ENCODE results near the gene PRDM16. TPM values are rescaled to one million over a fixed set of nuclear protein-coding genes. Genes with fewer than 3 reads are reported as not detected.

Gene PRDM16
- total RNA-seq, 4 donors from 2014 or later: 0.26 to 7.7 (median 0.35) TPM; not detected in 1

DNA sequence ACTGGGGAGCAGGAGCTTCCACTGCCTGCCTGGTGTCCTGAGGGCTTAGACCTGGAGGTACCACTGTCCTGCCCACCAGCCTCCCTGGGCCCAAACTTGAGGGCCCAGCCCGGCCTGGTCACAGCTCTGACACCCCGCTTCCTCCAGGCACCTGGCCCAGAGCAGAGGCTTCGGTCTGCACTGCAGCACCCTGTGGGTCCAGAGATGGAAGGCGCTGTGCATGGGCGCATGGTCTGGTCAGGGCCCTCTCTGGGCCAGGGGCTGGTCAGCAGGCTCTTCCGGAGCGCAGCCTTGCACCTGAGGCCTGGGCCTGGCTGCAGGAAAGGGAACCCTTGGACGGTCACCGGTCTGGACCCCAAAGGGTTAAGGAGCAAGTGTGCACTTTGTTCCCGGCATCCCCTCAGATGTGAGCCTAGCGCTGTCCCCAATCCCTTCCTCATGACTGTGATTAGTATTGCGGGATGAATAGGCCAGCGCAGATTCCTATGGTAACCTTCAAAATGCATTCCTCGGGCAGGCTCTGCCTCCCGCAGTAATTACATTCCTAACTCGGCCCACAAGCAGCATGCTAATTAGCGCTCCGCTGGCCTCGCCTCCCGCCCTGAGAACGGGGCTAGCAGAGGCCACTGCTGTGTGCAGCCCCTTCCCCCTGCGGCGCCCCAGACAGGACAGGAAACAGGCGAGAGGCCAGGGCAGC lies 36.3 kb downstream of the PRDM16 start:
- TF ChIP-seq CTCF (IDR thresholded peaks at IDR 0.05) (no peak), POLR2A (IDR thresholded peaks at IDR 0.05) (no peak)
- intact Hi-C loops (cut with DNase I; ENCODE audit: low total_unique reads): no loop called here
- H3K4me1 ChIP-seq: no peaks in the 10 kb centered on the region
- no peaks in the 10 kb centered on the region for H3K36me3 ChIP-seq
- no peak for DNase-seq
- no peak overlapping the region for H3K27ac ChIP-seq
- H3K4me3 ChIP-seq: no peak overlapping the region
- no peaks in the 10 kb centered on the region for H3K27me3 ChIP-seq
- no peaks in the 10 kb centered on the region for H3K9me3 ChIP-seq

- no peak for DNase-seq
- Histone ChIP-seq H3K9me3 (no peaks in the 10 kb centered on the region), H3K27ac (no peak overlapping the region), H3K4me3 (no peak overlapping the region), H3K27me3 (no peaks in the 10 kb centered on the region), H3K4me1 (no peaks in the 10 kb centered on the region), H3K36me3 (no peaks in the 10 kb centered on the region)
- TF ChIP-seq POLR2A (IDR thresholded peaks at IDR 0.05) (no peak), CTCF (IDR thresholded peaks at IDR 0.05) (no peak)
- intact Hi-C loops (cut with DNase I; ENCODE audit: low total_unique reads): no loop called here
Measured at GRCh38 chr1:3106216-3106615, 37.2 kb downstream of the PRDM16 start.

GRCh38 chr1:3107201-3107600 lies 38.2 kb downstream of the PRDM16 start:
- TF ChIP-seq POLR2A (IDR thresholded peaks at IDR 0.05) (no peak), CTCF (IDR thresholded peaks at IDR 0.05) (no peak)
- intact Hi-C loops (cut with DNase I; ENCODE audit: low total_unique reads): no loop called here
- Histone ChIP-seq H3K27me3 (no peaks in the 10 kb centered on the region), H3K4me3 (no peak overlapping the region), H3K27ac (no peak overlapping the region), H3K36me3 (no peaks in the 10 kb centered on the region), H3K9me3 (no peaks in the 10 kb centered on the region), H3K4me1 (no peaks in the 10 kb centered on the region)
- no peak for DNase-seq

DNA sequence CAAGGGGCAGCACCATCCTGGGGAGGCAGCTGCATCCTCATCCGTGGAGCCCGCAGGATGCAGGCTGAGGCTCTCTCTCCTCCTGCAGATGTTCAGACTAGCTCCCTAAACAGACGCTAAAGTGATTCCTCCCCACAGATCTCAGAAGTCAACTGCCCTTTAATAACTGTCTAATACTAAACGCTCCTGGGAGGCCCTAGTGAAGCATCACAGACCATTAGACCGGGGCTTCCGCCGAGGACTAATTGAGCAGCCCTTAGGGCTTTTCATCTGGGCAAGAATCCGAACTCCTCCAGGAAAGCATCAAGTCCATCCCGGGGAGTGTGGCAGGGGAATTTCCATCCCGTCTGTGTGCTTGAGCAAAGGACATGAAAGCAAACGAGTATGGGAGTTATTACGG lies 40.4 kb downstream of the PRDM16 start:
- H3K36me3 ChIP-seq: no peaks in the 10 kb centered on the region
- H3K4me1 ChIP-seq: no peaks in the 10 kb centered on the region
- no peaks in the 10 kb centered on the region for H3K27me3 ChIP-seq
- no peak for TF ChIP-seq CTCF (IDR thresholded peaks at IDR 0.05)
- no peak for TF ChIP-seq POLR2A (IDR thresholded peaks at IDR 0.05)
- no peak overlapping the region for H3K4me3 ChIP-seq
- no peaks in the 10 kb centered on the region for H3K9me3 ChIP-seq
- H3K27ac ChIP-seq: no peak overlapping the region
- intact Hi-C loops (cut with DNase I; ENCODE audit: low total_unique reads): no loop called here
- DNase-seq: no peak

- H3K27ac ChIP-seq: no peak overlapping the region
Measured at GRCh38 chr1:3111348-3112021, 42.5 kb downstream of the PRDM16 start.

More at GRCh38 chr1:3111348-3112021, 42.5 kb downstream of the PRDM16 start:
- H3K4me1 ChIP-seq: no peaks in the 10 kb centered on the region
- no peaks in the 10 kb centered on the region for H3K36me3 ChIP-seq
- no peak for TF ChIP-seq POLR2A (IDR thresholded peaks at IDR 0.05)
- no peak for TF ChIP-seq CTCF (IDR thresholded peaks at IDR 0.05)
- H3K9me3 ChIP-seq: no peaks in the 10 kb centered on the region
- no peaks in the 10 kb centered on the region for H3K27me3 ChIP-seq
- intact Hi-C loops (cut with DNase I; ENCODE audit: low total_unique reads): no loop called here
- no peak for DNase-seq
- H3K4me3 ChIP-seq: no peak overlapping the region

Measured in uterus (tissue), 4 donors.